GM19463 (cell line): ENCODE data around the gene RASSF4.

Source experiments
- ATAC-seq: cut with Tn5 transposase; IDR thresholded peaks from one replicate; pipeline ENCODE4 v1.9.1; 2021; ENCODE audit warnings: mild to moderate bottlenecking, moderate library complexity; ENCODE audit not compliant: unreplicated experiment

Gene RASSF4

GRCh38 chr10:44961931-44962750 lies 2.5 kb downstream of the RASSF4 start:
- no peak for ATAC-seq

GRCh38 chr10:44962870-44963738 lies 3.5 kb downstream of the RASSF4 start:
- ATAC-seq = no peak

- peak; percentile 13 for ATAC-seq
Measured at GRCh38 chr10:44963772-44964633, 4.4 kb downstream of the RASSF4 start.

GRCh38 chr10:44965104-44965503 lies 5.5 kb downstream of the RASSF4 start:
- ATAC-seq = no peak

GRCh38 chr10:44965651-44966097 lies 6.1 kb downstream of the RASSF4 start:
- ATAC-seq = peak; percentile 42

GRCh38 chr10:44966129-44966815 lies 6.7 kb downstream of the RASSF4 start:
- ATAC-seq = peak; percentile 34

DNA sequence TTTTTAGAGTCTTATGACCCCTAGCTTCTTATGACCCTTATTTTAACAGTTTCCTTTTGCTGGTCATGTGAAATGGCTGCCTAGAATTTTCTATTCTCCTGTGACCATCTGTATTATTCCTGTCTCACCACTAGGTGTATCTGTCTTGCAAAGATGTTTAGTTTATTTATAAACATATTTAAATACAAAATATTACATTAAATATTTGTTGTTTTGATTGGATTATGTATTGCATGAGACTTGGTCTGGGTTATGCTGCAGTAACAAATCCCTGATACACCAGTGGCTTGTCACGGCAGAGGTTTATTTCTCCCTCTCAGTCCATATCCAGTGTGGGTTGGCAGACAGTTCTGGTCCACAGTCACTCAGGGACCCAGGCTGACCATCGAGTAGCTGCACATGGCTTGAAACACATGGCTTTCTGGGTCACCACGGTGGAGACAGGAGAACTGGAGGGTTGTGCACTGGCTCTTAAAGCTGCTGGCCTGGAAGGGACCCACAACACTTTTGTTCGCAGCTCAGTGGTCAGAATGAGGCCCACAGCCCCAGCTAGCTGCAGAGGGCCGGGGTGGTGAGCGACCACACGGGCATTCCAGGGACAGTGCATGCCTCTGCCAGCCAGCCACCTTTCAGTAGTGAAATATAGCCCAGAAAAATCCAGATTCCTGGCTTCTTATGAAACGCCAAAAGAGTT lies 7.4 kb downstream of the RASSF4 start:
- ATAC-seq = no peak

DNA sequence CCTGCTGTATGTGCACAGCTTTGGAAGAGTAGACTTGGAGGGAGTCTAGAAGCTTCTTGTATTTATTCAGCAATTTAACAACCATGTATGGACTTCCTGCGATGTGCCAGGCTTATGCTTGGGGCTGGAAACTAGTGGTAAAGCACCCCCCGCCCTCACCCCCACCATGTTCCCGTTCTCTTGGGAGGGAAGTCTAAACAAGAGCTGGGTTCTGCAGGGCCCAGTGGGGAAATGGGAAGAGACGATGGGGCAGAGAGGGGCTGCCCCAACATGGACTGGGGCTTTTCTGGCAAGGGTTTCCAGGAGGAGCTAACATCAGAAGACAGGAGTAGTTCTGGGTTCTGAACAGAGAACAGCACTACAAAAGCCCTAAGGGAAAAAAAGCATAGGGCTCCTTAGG lies 8.0 kb downstream of the RASSF4 start:
- no peak for ATAC-seq

DNA sequence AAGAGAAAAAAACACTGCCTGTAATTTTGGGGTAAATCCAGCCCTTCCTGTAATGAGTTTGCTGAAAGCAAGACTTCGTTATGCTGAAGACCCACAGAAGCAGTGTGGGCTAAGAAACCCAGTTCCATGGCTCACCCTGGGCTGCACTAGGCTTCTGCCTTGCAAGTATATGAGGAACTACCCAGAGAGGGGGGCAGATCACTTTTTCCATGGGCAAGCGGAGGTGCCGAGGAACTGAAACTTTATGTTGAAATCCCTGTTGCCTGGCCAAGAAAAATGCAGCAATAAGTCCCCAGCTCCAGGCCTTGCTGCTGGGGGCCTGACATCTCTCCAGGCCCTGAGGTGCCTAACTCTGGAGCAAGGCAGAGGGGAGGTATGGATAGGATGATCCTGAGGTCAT lies 8.5 kb downstream of the RASSF4 start:
- ATAC-seq = no peak

DNA sequence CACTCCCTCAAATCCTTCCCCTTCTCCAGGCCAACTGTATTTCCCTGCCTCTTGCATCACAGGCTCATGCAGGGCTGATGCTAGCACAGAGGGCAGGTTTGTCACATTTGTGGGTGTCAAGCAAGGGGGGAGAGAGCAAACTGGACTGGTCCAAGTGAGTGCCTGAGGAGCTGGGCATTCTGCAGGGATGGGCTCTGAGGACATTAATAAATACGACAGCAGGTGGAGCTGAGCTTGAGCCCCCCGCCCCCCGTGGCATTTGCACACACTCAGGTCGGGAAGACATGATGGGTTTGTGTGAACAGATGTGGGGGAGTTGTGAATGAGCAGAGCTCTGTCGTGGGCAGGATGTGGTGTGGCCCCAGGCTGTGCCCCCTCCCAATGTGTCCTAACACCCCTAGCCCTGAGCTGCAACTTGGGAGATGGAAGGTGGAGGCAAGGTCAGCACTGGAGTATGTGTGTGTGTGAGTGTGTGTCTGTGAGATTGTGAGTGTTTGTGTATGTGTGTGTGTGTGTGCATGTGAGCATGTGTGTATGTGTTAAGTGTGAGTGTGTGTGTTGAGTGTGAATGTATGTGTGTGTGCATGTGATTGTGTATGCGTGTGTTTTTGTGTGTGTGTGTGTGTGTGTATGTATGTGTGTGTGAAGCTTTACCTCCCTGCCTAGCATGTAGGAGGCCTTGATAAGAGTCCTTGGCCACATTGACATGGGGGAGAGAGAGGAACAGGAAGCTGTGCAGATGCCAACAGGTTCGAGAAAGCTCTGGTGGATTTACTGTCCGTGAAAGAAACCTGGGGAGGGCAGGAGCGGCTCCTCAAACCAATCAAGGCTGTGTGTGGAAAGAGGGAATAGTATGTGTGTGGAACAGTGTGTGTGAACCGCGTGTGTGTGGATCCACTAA lies 9.1 kb downstream of the RASSF4 start:
- ATAC-seq = no peak

DNA sequence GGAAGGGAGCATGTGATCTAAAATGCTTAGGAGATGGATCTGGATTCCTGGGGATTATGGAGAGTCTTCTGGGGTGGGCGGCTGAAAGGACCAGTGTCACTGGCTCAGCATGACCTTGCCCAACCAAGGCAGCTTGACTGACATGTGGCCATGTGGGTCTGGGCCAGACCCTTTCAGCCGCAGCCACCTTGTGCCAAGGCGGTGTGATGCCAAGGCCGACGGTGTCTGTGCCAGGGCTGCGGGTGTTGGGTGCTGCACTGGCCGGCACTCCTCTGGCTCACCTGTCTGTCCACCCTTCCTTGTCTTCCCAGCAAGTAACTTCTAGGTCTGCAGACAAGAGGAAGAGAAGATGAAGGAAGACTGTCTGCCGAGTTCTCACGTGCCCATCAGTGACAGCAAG lies 10.3 kb downstream of the RASSF4 start:
- no peak for ATAC-seq

- ATAC-seq = no peak
Measured at GRCh38 chr10:44970812-44971395, 11.3 kb downstream of the RASSF4 start.

GRCh38 chr10:44971434-44971833 lies 11.8 kb downstream of the RASSF4 start:
- ATAC-seq = no peak

DNA sequence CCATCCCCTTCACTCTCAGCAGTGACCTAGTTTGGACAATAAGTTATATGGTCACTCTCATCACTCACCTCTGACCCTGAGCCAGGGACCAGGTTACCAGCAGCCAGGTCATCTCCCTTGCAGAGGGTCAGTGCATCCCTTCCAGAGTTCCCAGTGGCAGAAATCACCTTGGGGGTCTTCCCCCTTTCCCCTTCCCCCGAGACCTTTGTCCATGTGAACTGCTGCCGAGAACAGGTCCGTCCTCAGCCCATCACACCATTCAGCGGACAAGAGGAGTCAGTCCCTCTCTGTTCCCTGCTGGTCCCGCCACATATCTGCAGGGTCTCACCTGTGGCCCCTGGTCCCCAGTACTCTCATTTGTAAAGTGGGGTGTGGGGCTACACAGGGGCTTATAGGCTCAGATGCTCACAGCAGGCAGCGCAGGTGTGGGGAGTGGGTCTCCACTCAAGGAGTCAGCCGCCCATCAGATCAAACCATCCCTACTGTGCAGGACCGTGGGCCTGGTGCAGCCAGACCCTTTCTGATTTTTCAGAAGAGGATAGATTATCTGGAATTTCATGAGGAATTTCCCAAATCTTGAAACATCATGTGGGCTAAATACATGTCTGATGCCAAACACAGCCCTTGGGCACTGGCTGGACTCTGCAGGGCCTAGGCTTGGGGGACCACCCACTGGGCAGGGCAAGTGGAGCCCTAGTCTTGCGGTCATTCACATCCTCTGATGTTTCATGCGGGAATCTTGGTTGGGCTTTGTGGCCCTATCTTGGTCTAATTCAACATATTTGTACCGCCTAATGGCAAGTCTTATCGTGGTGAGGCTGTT lies 12.5 kb downstream of the RASSF4 start:
- no peak for ATAC-seq

- no peak for ATAC-seq
Measured at GRCh38 chr10:44972874-44973306, 13.3 kb downstream of the RASSF4 start.

- ATAC-seq = peak; percentile 31
Measured at GRCh38 chr10:44973323-44974081, 13.9 kb downstream of the RASSF4 start.
